GM21381 (cell line): Measurements from ENCODE around the gene MAML3.

ENCODE experiments used
- ATAC-seq: cut with Tn5 transposase; IDR thresholded peaks from one replicate; pipeline ENCODE4 v1.9.1; 2021; ENCODE audit warnings: mild to moderate bottlenecking, moderate library complexity; ENCODE audit not compliant: unreplicated experiment

The MAML3 gene

GRCh38 chr4:139934708-139935195, 219.2 kb downstream of the MAML3 start:
- ATAC-seq = no peak

DNA sequence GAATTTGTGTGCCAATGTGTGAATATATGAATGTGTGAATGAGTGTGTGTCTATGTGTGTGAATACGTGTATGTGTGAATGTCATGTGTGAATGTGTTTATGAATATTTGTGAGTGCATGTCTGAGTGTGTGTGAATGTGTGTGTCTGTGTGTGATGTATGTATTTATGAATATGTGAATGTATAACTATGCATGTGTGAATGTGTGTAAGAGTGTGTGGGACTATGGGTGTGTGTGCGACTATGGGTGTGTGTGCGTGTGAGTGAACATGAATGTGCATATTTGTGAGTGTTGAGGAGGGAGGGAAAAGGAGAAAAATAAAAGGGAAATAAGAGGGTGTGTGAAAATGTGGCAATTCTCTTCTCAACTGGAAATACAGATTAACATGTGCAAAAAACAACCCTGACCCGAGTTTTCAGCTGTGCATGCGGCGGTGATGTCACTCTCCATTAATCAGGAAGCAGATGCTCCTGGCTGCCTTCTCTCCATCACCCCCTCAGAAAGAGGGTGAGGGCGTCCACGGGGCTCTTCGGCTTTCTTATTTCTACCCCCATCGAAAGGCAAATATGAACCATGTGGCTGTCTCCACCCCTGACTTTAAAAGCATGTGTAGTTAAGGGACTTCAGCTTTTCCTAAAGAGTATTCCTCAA, 219.8 kb downstream of the MAML3 start:
- ATAC-seq = no peak

- no peak for ATAC-seq
These were observed 220.4 kb downstream of the MAML3 start for GRCh38 chr4:139933541-139933940.

GRCh38 chr4:139933104-139933503, 220.9 kb downstream of the MAML3 start:
- ATAC-seq = no peak

GRCh38 chr4:139924782-139925181, 229.2 kb downstream of the MAML3 start:
- ATAC-seq = no peak

- no peak for ATAC-seq
These were observed 231.5 kb downstream of the MAML3 start for GRCh38 chr4:139922406-139923024.

DNA sequence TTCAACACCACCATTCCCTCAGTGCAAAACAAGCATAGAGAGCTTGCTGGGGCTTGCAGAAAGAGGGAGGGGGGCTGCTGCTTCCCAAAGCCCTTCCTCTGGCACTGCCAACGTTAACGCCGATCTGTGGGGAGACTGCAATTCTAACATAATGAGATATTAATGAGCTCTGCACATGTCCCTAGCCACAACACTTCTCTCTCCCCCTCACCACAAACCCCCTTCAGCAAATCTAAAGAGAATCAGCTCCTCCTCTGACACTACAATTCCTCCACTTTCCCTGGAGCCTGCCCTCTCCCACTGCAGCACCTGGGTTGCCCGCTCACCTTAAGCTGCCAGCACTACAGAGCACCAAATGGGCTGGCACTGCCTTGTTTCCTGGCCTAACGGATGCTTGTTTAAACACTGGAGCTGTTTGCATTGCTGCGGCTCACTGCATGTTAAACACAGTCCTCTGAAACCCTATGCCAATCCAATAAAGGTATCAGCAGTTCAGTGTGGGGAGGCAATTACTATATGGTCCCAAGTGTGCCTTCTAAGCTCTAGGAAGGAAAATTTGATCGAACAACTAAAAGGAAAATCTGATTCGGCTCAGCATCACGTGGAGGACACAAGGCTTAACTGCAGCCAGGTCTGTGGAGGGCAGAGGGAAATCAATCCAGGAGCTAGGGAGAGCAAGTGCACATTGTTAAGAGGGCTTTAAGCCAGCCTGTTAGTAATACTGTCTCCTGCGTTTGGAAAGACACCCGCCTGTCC, 232.4 kb downstream of the MAML3 start:
- ATAC-seq = no peak

- no peak for ATAC-seq
These were observed 233.4 kb downstream of the MAML3 start for GRCh38 chr4:139920486-139921002.

DNA sequence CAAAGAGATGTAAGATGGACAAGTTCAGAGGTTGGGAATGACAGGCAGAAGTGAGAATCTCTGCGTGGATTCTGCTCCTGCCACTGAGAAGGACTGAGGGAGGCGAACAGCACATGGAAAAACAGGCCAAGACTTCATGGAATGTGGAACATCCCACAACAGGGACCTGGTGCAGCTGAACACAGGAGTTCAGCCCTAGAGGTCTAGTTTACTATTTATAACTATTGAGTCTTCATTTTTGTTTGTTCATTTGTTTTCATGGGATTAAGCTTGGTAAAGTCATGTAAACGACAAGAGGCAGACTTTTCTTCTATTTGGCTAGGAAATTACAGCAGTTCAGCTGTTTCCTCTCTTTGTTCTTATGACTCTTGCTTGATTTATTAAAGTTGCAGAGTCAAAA, 234.5 kb downstream of the MAML3 start:
- no peak for ATAC-seq

GRCh38 chr4:139919004-139919403, 235.0 kb downstream of the MAML3 start:
- ATAC-seq = no peak

GRCh38 chr4:139918591-139918990, 235.4 kb downstream of the MAML3 start:
- no peak for ATAC-seq

GRCh38 chr4:139917896-139918295, 236.1 kb downstream of the MAML3 start:
- ATAC-seq = no peak

DNA sequence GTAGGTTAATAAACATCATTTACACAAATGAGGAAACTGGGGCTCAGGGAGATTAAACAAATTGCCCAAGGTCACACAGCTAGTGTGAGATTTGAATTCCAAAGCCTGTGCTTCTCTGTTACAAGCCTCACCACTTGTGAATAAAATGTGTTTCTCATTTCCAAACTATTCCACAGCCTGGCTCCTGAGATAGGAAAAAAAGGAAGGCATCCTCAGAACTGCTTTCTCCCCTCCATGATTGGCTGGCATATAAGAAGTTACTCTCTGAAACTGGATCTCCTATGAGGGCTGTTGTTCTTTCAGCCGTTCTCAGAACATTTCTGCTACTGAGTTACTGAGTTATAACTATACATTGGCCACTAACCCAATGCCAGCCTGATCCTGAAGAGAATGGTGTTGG, 237.9 kb downstream of the MAML3 start:
- no peak for ATAC-seq

DNA sequence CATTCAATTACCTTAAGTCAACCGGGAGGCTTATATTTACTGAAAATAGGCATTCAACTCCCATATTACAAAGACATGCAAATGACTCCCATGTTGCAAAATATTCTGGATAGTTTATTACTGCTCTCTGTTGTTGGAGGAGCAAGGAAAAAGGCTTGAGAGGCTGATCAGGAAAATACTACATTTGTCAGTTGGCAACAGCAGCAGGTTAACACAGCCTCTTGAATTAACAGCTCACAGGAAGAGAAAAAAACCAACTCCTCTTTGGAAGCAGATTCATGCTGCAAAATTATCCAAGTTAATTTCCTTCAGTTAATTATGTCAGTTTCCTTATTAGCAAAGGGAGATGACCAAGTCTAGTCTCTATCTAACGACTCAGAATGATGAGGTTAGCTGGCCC, 238.9 kb downstream of the MAML3 start:
- ATAC-seq = no peak

GRCh38 chr4:139913995-139914598, 239.9 kb downstream of the MAML3 start:
- no peak for ATAC-seq

DNA sequence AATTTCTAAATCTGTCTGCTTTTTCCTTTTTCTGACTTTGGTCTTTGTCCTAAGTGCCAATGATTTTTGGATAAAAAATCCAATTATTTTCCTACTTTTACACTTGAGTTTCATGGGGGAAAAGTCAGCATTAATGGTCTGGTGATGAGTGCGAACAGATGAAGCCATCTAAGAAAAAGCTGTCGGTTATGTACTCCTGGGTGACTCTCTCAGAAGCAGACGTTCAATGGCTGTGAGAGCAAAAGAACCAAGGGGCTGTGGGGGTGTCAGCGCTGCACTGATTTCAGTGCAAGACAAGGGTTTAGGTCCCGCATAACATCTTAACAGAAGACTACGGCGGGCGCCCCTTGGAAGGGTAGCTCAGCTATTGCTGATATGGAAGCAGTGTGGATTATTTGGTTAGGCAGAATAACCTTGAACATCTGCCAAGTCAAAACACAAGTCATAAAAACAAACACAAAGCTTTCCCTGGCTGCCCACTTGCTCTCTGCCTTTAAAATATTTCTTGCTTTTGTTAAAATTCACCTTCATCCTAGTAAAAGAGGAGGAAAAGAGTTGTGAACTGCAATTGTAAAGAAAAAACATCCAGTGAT, 240.5 kb downstream of the MAML3 start:
- ATAC-seq = no peak

- ATAC-seq = no peak
These were observed 241.5 kb downstream of the MAML3 start for GRCh38 chr4:139912445-139912844.

GRCh38 chr4:139910106-139910505, 243.9 kb downstream of the MAML3 start:
- ATAC-seq = no peak

- ATAC-seq = no peak
These were observed 245.1 kb downstream of the MAML3 start for GRCh38 chr4:139908636-139909437.
